ENCODE data around the gene LAG3. TPM values are rescaled to one million over a fixed set of nuclear protein-coding genes. Genes with fewer than 3 reads are reported as not detected.

LAG3 gene
- total RNA-seq, 1 donor from 2014 or later = 1.5 TPM

DNA sequence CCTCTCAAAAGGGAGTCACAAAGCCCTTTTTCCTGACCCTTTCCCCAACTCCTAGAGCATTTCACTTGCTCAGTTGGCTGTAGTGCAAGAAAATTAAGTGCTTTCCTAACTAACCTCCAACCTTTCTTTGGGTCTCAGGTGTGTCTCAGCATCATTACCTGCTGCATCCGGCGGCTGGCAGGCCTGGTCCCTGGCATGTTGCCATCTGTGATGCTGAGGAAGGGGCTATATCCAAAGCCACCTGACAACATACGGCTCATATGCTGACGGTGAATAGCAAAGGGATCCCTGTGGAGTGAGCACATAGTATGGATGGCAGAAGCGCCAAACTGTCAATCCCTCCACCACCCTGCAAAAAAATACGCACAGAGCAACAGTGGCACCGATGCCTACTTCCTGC, 20.6 kb upstream of the LAG3 start:
- TF ChIP-seq, protein P1, sequence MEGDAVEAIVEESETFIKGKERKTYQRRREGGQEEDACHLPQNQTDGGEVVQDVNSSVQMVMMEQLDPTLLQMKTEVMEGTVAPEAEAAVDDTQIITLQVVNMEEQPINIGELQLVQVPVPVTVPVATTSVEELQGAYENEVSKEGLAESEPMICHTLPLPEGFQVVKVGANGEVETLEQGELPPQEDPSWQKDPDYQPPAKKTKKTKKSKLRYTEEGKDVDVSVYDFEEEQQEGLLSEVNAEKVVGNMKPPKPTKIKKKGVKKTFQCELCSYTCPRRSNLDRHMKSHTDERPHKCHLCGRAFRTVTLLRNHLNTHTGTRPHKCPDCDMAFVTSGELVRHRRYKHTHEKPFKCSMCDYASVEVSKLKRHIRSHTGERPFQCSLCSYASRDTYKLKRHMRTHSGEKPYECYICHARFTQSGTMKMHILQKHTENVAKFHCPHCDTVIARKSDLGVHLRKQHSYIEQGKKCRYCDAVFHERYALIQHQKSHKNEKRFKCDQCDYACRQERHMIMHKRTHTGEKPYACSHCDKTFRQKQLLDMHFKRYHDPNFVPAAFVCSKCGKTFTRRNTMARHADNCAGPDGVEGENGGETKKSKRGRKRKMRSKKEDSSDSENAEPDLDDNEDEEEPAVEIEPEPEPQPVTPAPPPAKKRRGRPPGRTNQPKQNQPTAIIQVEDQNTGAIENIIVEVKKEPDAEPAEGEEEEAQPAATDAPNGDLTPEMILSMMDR (IDR thresholded peaks at IDR 0.05) = no peak
- no peak for ATAC-seq
- Histone ChIP-seq H3K36me3 (peaks cover 52% of the 10 kb centered on the region), H3K27ac (peak overlapping the region; percentile 93), H3K9me3 (no peaks in the 10 kb centered on the region), H3K27me3 (no peaks in the 10 kb centered on the region), H3K4me3 (no peak overlapping the region), H3K4me1 (peaks cover 14% of the 10 kb centered on the region)
- no peak for DNase-seq
- intact Hi-C loops (cut with DNase I) = no loop called here

DNA sequence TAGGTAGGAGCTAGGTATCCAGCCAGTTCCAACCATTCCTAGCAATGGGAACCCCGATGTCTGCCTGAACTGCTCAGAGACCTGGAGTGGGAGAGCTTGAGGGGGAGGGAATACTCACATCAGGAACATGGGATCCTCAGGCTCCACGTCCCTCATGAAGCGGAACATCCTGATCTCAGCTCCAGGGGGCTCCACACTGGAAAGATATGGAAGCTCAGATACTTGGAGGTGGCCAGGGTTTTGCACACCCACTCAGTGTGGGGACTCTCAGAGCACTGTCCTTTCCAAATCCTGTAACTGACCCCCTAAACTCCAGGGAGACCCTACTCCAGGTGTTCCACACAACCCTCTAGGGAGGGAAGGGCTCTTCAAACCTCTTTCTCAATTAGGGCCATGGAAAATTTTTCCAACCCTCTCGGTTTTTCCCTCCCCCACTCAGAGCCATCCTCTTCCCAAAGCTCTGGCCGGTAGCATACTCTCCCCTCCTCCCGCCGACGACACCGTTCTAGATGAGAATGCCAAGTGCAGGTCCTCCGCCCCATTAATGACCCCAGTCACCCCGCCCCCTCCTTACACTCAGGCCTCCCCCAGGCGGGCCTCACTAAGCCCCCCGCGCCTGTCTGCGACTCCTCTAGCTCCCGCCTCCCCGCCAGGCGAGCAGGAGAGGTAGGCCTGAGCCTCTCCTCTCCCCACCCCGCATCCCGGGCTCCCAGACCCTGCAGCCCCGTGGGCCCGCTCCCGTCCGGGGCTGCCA, 20.0 kb upstream of the LAG3 start:
- intact Hi-C loops (cut with DNase I) = no loop called here
- ATAC-seq (no peak), DNase-seq (no peak)
- TF ChIP-seq, protein P1 (IDR thresholded peaks at IDR 0.05) = peak; percentile 31
- Histone ChIP-seq H3K36me3 (peaks cover 47% of the 10 kb centered on the region), H3K4me3 (peak overlapping the region; percentile 92), H3K27me3 (no peaks in the 10 kb centered on the region), H3K27ac (peak overlapping the region; percentile 93), H3K4me1 (peaks cover 14% of the 10 kb centered on the region), H3K9me3 (no peaks in the 10 kb centered on the region)

DNA sequence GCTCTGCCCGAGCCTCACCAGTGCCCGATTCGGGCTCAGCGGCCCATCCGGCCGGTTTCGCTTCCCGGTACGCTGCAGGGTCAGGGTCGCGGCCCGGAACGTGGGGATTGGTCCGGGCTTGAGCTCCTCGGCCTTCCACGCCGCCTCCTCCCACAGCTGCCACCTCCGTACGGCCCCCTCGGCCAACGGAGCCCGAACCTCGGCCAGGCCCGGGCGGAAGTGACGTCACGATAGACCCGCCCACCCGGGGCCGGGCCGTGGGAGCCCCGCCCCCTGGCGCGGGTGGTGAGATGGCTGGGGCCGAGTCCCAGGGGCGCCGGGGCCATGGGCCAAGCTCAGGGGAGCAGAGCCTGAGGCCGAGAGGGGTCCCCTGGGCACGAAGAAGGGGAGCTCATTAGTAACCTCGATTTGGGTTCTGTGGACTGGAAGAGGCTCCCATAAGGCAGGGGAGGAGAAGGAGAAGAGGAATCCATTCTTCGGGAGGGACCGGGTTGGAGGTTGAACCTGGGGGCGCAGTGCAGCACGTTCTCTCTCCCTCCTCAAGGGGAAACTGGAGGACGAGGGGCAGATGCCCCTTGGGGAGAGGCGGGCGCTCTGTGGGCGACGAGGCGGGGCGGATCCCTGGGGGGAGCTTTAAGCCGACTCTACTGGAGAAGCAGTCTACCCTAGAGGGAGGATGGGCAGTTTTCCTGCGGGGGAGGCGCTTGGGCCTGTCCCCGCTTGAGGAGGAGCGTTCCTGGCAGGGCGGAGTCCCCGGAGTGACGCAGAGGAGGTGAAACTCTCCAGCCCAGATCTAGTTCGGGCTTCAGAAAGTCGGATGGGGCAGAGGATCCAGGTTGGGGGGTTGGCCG, 19.2 kb upstream of the LAG3 start, which contains the start of gene MLF2:
Gene MLF2, minus strand, starts transcription at position 221 of the 851 bp plus-strand sequence. CDS start 807 bp downstream, outside the sequence.
- ATAC-seq (peak; percentile 95), DNase-seq (peak; percentile 99)
- H3K9me3 ChIP-seq = no peaks in the 10 kb centered on the region
- peak within 1 kb of the TSS; percentile 92 for H3K4me3 ChIP-seq
- H3K27ac ChIP-seq = peak within 1 kb of the TSS; percentile 93
- peaks cover 14% of the 10 kb centered on the region for H3K4me1 ChIP-seq
- no peaks in the 10 kb centered on the region for H3K27me3 ChIP-seq
- intact Hi-C loops (cut with DNase I) = no loop called here
- peaks cover 39% of the 10 kb centered on the region for H3K36me3 ChIP-seq
- TF ChIP-seq, protein P1 (IDR thresholded peaks at IDR 0.05) = no peak

DNA sequence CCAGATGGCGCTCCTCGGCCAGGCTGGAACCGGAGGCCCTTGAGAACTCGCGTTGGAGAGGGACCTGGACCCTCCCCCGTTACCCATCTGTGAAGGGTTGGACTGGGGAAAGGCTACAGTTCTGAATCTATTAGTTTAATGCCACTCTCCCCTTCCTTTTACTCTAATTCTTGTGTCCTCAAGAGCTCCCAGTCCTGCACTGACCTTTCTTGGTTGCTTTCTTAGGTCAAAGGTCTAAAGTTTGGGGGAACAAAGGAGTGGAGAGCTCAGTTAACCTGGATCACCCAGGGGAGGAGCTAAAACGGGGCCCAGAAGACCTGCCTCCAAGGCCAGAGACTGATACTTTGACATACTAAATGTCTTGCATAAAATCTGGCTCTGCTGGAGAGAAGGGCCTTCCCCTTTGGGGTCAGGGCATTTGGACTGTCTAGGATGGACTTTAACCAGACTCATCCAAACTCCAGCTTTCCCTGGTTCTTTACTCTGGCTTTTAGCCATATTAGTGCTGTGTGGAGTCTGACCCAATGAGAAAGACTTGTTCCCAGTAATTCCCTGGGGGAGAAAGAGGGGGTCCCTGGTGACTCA, 18.5 kb upstream of the LAG3 start:
- intact Hi-C loops (cut with DNase I) = no loop called here
- ATAC-seq (peak; percentile 0), DNase-seq (no peak)
- Histone ChIP-seq H3K27me3 (no peaks in the 10 kb centered on the region), H3K27ac (peak overlapping the region; percentile 93), H3K4me1 (peaks cover 14% of the 10 kb centered on the region), H3K4me3 (no peak overlapping the region), H3K36me3 (peaks cover 31% of the 10 kb centered on the region), H3K9me3 (no peaks in the 10 kb centered on the region)
- TF ChIP-seq, protein P1 (IDR thresholded peaks at IDR 0.05) = peak; percentile 98

DNA sequence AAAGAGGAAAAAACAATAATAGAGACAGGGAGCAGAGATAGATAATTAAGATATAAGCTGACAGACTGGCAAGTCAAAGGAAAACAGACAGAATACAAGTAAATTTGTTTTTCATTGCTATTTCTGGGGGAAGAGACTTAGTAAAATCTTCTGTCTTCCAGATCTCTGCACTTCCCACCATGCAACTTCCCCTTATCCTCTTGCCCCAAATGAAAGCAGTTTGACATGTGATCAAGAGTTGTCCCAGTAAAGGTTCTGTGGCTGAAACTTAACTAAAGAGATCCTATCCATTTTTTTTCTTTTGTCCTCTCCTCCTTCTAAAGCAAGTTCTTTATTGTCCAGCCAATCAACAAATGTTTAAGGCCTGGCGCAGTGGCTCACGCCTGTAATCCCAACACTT, 17.9 kb upstream of the LAG3 start:
- Histone ChIP-seq H3K4me1 (peaks cover 14% of the 10 kb centered on the region), H3K4me3 (no peak overlapping the region), H3K27me3 (no peaks in the 10 kb centered on the region), H3K36me3 (peaks cover 26% of the 10 kb centered on the region), H3K9me3 (no peaks in the 10 kb centered on the region), H3K27ac (peak overlapping the region; percentile 93)
- intact Hi-C loops (cut with DNase I) = no loop called here
- TF ChIP-seq, protein P1 (IDR thresholded peaks at IDR 0.05) = no peak
- no peak for DNase-seq
- no peak for ATAC-seq
